ENCODE results near the gene PTPRG.

Gene PTPRG

GRCh38 chr3:61841111-61841845, 279.9 kb downstream of the PTPRG start:
- no peak for DNase-seq

GRCh38 chr3:61841988-61842387, 280.6 kb downstream of the PTPRG start:
- DNase-seq, result no peak

- no peak for DNase-seq
Measured at GRCh38 chr3:61844346-61844745, 283.0 kb downstream of the PTPRG start.

- no peak for DNase-seq
Measured at GRCh38 chr3:61846488-61846887, 285.1 kb downstream of the PTPRG start.

DNA sequence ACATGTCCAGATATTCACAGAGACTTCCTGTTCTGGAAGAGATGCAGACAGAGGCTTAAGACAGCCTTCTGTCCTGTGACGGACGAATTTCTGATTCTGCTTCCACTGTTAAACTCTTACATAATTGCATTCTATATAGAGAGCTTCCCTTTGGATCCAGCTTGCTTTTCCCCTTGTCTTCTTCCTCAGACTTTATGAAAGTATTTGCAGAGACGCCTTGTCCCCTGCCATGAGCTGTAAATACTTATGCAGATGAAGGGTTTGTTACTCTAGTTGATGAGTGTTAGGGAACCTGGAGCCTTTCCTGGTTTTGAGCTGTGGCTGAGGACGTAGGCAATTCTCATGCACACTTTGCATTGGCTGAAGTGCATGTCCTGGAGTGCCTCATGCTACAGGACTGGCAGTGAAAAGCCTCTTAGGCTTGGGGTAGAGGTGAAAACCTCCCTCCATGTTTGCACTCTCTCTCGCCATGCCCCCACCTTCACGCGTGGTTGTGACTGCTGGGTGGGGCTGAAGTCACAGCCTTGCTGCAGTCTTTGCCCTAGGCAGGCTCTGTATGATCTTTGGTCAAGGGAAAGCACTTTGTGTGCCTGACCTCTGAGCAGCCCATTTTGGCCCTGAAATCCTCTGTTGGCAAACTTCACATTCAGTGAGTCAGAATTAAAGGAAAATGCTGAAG, 286.6 kb downstream of the PTPRG start:
- no peak for DNase-seq

DNA sequence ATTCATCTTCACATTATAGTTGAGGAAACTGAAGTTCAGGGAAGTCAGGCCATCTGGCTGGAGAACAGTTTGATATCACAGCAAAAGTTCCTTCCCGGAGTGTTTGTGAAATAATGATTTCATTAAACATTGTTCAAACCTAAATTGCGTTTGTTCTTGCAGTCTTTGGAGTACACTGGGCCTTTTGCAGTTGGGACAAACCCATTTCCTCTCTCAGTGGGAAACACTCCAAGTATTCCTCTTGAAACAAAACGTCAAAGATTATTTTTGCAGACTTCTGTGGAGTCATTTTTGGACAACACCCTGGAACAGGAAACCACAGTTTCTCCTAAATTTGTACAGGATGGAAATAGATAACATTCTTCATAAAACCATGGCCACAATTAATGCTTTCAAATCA, 287.5 kb downstream of the PTPRG start:
- DNase-seq, result no peak

DNA sequence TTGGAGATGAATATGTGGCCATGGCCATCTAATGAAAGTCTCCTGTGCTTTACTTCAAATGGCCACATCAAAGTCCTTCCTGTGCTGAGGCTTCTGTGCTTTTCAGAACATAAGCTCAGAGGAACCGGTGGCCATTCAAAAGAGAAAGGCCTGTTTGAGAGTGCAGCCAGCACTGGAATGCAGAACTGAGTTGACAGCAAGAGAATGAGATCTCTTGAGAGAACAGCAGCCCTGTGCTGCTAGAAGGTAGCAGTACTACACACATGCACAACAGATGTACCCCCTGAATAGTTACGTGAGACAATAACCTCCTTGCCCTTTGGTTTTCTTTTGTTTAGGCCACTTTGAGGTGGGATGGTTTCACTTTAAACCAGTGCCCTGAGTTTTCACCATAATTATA, 292.5 kb downstream of the PTPRG start:
- DNase-seq, result no peak

DNA sequence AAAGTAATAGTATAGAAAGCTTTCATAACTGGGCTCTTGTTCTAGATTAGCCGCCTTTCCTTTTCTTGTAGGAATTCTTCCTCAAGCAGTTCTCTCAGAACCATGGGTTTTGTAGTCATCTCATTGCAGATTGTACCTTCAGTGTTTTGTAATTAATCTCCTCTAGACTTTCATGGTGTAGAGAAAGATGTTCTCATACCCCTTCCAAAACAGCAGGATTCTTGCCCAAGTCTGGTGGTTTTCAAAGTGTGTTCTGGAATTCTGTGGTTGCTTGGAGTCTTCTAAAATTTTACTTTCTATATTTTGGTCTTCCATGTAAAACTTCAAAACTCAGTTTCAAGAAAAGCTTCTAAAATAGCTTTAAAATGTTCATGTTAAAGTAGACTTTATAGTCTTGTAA, 293.8 kb downstream of the PTPRG start:
- no peak for DNase-seq

DNA sequence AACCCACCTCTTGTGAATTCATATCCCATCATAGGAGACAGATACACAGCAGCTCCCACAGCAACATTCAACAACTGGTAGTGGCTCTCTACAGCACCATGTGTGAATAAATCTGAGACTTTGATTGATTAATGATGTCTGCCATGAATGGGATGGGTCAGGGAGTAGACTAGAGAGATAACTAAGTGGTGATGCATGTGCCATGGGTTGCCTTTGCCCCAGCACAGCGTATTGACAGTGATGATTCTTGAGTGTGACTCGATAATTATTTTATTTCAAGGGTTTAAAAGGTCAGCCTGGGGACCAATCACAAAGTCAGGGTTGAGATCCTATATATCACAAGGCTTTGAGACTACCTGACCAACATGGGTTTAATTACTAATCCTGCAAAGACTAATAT, 295.9 kb downstream of the PTPRG start:
- no peak for DNase-seq

- DNase-seq, result no peak
Measured at GRCh38 chr3:61858054-61858453, 296.7 kb downstream of the PTPRG start.

GRCh38 chr3:61861410-61861809, 300.0 kb downstream of the PTPRG start:
- DNase-seq, result no peak

- DNase-seq, result no peak
Measured at GRCh38 chr3:61862614-61863289, 301.4 kb downstream of the PTPRG start.

DNA sequence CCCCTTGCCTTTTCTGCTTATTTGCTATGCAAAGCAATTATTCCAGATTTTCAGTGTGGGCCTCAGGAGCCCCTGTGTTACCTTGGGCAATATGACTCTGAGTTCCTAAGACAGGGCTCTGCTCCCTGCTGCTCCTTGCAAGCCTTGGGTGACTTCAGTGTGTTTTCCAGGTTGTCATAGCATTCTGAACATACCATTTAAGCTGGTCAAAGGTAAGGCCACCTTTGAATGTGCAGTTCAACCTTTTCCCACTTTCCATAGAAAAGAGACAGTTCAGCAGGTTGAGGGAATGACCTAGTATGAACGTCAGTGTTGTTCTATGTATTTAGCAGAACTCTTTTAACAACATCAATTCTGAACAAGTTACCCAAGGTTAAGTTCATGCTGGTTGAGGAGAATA, 302.2 kb downstream of the PTPRG start:
- DNase-seq, result no peak

DNA sequence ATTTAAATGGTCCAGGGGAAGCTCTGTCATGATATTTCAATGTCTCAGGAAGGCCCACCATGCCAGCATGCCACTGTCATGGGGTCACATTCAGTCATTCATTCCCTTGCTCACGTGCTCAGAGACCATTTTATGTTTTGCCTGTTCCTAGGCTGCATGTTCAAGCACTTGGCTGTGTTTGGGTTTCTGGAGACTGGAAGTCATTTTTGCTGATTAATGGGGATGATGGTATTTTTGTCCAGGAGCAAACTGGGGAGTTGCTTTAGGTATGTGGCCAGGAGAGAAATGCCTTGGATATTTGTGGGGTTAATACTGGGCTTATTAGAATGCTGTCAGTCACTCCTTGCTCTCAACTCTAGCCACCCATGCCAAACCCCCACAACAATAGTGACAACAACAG, 303.5 kb downstream of the PTPRG start:
- DNase-seq, result no peak

- no peak for DNase-seq
Measured at GRCh38 chr3:61865466-61866152, 304.2 kb downstream of the PTPRG start.

- no peak for DNase-seq
Measured at GRCh38 chr3:61866153-61866542, 304.8 kb downstream of the PTPRG start.

DNA sequence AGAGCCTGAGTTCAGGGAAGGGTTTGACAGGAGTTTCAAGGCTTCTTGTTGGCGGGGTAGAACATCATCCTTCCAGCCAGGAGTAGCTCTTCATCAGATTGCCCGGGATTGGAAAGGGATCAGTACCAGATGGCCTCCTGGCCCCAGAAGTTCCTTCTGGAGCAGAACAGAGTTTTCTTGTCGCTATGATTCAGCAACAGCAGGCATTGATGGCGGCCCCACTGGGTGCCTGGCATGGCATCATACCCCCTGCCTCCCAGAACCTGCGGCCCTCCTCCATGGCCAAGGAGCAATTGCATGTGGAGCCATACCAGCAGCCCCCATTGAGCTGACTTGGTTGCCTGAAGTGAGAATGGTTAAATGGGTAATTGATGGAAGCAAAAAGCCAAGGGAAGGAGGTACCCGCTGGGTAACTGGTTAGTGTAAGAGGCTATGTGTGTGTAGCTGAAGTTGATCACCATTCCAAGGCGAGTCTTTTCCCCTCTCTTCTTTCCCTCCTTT, 305.6 kb downstream of the PTPRG start:
- no peak for DNase-seq

DNA sequence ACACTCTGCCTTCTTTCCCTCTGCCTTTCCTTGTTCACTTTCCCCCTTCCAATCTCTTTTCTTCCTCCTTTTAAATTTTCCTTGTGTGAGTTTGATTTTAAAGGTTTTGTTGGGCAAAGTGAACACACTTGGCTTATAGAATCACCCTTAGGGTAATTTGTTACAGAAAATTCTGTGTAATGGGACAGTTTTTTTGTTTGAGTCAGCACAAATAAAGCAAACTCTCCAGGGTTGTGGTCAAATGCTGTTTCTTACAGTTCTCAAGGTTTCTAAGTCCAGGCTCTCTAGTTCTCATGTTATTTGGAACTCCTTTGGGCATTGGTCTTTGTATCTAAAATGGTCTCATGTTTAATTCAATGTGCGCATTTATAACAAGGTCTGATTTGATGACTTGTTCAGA, 307.1 kb downstream of the PTPRG start:
- DNase-seq, result no peak

GRCh38 chr3:61869371-61869770, 308.0 kb downstream of the PTPRG start:
- DNase-seq, result no peak

- DNase-seq, result no peak
Measured at GRCh38 chr3:61871644-61872043, 310.3 kb downstream of the PTPRG start.

GRCh38 chr3:61872077-61872706, 310.8 kb downstream of the PTPRG start:
- no peak for DNase-seq

DNA sequence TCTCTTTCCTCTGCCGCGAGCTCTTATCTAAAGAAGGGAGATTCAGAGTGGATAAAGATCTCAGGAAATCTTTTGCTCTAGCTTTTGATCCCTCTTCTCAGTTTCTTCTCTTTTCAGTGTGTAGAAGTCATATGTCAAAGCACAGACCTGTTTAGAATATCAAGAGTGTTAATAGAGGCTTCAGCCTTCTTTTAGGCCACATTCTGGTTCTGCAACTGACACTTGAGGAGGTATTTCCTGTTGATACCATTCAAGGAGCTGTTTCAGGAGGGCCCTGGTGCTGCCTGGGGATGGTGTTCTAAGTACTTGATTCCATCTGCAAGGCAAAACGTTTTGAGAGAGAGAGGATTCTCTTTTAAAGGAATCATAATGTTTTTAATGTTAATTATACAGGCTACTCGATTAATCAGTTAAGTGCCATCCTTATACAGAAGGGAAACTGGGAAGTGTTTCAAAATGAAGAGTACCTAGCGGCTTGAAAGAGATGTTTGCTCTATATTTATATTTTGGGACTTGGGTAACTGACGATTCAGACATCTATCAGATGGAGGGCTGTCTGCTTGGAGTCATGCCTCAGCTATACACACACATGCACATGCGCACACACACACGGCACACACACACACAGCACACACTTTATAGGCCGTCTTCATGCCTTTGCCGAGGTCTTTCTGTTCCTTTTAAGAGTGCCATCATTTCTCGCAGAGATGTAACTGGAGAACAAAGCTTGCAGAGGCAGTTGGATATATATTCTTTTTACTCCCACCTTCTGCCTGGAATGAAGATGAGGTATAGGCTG, 313.9 kb downstream of the PTPRG start:
- no peak for DNase-seq

Measured in NCI-H187 (cell line).